HepG2 (cell line): ENCODE data around the gene SLCO2B1. TPM values are rescaled to one million over a fixed set of nuclear protein-coding genes. Genes with fewer than 3 reads are reported as not detected.

Experiments used
- ATAC-seq: fragments of 200-7000 bp; cut with Tn5 transposase; 3 replicates; pipeline ENCODE4 v1.9.1; 2020; ENCODE audit warnings: mild to moderate bottlenecking, moderate library complexity
- BruUV-seq: library from RNA; stranded (reverse); fragments of 400-500 nt; replicated peaks from 2 replicates; lab custom pipeline; 2021; lab: Mats Ljungman, UMichigan
- CTCF ChIA-PET: fragments of 300-600 bp; formaldehyde crosslinking; extraction: SDS; loops from one replicate; lab custom pipeline; 2021; ENCODE audit warnings: low total read pairs, inconsistent platforms, low intra/inter-chr PET ratio; lab: Yijun Ruan, JAX
- POLR2A ChIA-PET: fragments of 350-600 bp; sonication (Branson Sonifier 250); formaldehyde crosslinking; loops from one replicate; lab custom pipeline; 2020; ENCODE audit warnings: antibody characterized with exemption, inconsistent platforms; lab: Yijun Ruan, JAX
- DNase-seq: peaks from one replicate; pipeline ENCODE4 v3.0.0-alpha.2; 2015; ENCODE audit warnings: low spot score
- FAIRE-seq: peaks from 3 replicates; lab custom pipeline; 2011; peaks lifted over from hg19 to GRCh38; lab: Jason Lieb, UNC
- H2AFZ ChIP-seq: one replicate; pipeline ENCODE4 v1.6.1; 2011; ENCODE audit warnings: low read length, inconsistent platforms
- H3K27ac ChIP-seq: fragments of 300-600 bp; 3 replicates; pipeline ENCODE4 v1.8.0; 2011; ENCODE audit warnings: mixed run types, mild to moderate bottlenecking, mixed read lengths, low read length, inconsistent platforms; ENCODE audit not compliant: insufficient read depth; ENCODE audit errors: extremely low read length
- H3K27me3 ChIP-seq, 2 experiments: fragments of 200-600 bp in 1 of 2; 2 replicates in 1 of 2; 3 replicates in 1 of 2; pipeline versions ENCODE4 v1.6.0 to v1.8.0; 2011; ENCODE audit warnings: low read length in 2 of 2, mild to moderate bottlenecking in 2 of 2, moderate library complexity in 2 of 2, inconsistent platforms in 1 of 2; ENCODE audit not compliant: insufficient read depth in 2 of 2, control insufficient read depth in 1 of 2
- H3K36me3 ChIP-seq, 2 experiments: fragments of 200-600 bp in 1 of 2; replicated peaks in 1 of 2; 2 replicates in 1 of 2; 3 replicates in 1 of 2; pipeline versions ENCODE4 v1.5.1 to v1.8.0; 2011; ENCODE audit warnings: low read length in 2 of 2, inconsistent platforms in 1 of 2; ENCODE audit not compliant: insufficient read depth in 2 of 2, control insufficient read depth in 1 of 2
- H3K4me1 ChIP-seq: 2 replicates; pipeline ENCODE4 v1.5.1; 2012; ENCODE audit warnings: low read length, inconsistent platforms; ENCODE audit not compliant: insufficient read depth
- H3K4me2 ChIP-seq: 2 replicates; pipeline ENCODE4 v1.6.0; 2011; ENCODE audit warnings: low read depth, low read length, inconsistent platforms
- H3K4me3 ChIP-seq, 3 experiments: fragments of 200-600 bp in 1 of 3; sonication (generic), shearing (Covaris generic) in 1 of 3; replicated peaks in 1 of 3; 2 replicates each; pipeline ENCODE4 v1.5.1; 2011 to 2016; ENCODE audit warnings: low read length in 3 of 3, inconsistent platforms in 2 of 3, low read depth in 2 of 3, mild to moderate bottlenecking in 2 of 3, control low read depth in 1 of 3, mixed read lengths in 1 of 3; ENCODE audit not compliant: insufficient read depth in 1 of 3
- H3K79me2 ChIP-seq: one replicate; pipeline ENCODE4 v1.6.1; 2011; ENCODE audit warnings: low read length, inconsistent platforms; ENCODE audit not compliant: insufficient read depth
- H3K9ac ChIP-seq: 2 replicates; pipeline ENCODE4 v1.6.0; 2011; ENCODE audit warnings: mild to moderate bottlenecking, low read depth, low read length, inconsistent platforms; ENCODE audit not compliant: insufficient read depth
- H3K9me3 ChIP-seq: 2 replicates; pipeline ENCODE4 v1.5.1; 2012; ENCODE audit warnings: mild to moderate bottlenecking, low read length
- H4K20me1 ChIP-seq: 2 replicates; pipeline ENCODE4 v1.6.0; 2011; ENCODE audit warnings: inconsistent platforms, mild to moderate bottlenecking, low read length, moderate library complexity; ENCODE audit not compliant: insufficient read depth
- GZF1 ChIP-seq: sonication (generic); formaldehyde crosslinking; IDR thresholded peaks from 2 replicates; pipeline ENCODE4 v1.5.1; 2020; ENCODE audit warnings: mild to moderate bottlenecking, missing genetic modification reagents
- HDAC1 ChIP-seq: sonication (generic); formaldehyde crosslinking; IDR thresholded peaks from 2 replicates; pipeline ENCODE4 v1.5.1; 2020; ENCODE audit warnings: mild to moderate bottlenecking, missing genetic modification reagents
- KDM5B ChIP-seq: sonication (generic); formaldehyde crosslinking; IDR thresholded peaks from 2 replicates; pipeline ENCODE4 v1.4.0; 2020; ENCODE audit warnings: missing genetic modification reagents, mild to moderate bottlenecking, borderline replicate concordance
- MXD3 ChIP-seq: IDR thresholded peaks from 2 replicates; pipeline ENCODE4 v1.6.1; 2016; ENCODE audit warnings: mild to moderate bottlenecking, missing biosample characterization, missing genetic modification reagents
- NFE2L2 ChIP-seq: fragments of 150-350 bp; IDR thresholded peaks from 2 replicates; pipeline ENCODE4 v1.6.1; 2014; ENCODE audit warnings: low read length
- PRMT3 ChIP-seq: sonication (generic); formaldehyde crosslinking; IDR thresholded peaks from 2 replicates; pipeline ENCODE4 v1.8.1; 2022; ENCODE audit warnings: low read depth, mild to moderate bottlenecking, moderate library complexity, missing genetic modification reagents, borderline replicate concordance
- TBP ChIP-seq: sonication (generic); formaldehyde crosslinking; IDR thresholded peaks from 2 replicates; pipeline ENCODE4 v1.5.0; 2020; ENCODE audit warnings: missing genetic modification reagents
- XRCC5 ChIP-seq: fragments of 200-400 bp; formaldehyde crosslinking; optimal IDR thresholded peaks from 2 replicates; pipeline ENCODE3; 2017; ENCODE audit warnings: mild to moderate bottlenecking, low read length
- ZNF30 ChIP-seq: sonication (generic); formaldehyde crosslinking; IDR thresholded peaks from 2 replicates; pipeline ENCODE4 v1.5.0; 2020; ENCODE audit warnings: mild to moderate bottlenecking, missing genetic modification reagents
- WGBS: methylation state at CpG from one replicate; pipeline ENCODE4 v1.1.6; 2017; ENCODE audit warnings: low lambda C conversion rate; 5-methylcytosine and 5-hydroxymethylcytosine counted together
- in situ Hi-C: cut with HindIII; loops from 2 replicates; pipeline ENCODE4 v1.10.0; 2017; ENCODE audit warnings: low pct_unique_long_range_greater_than_20kb; ENCODE audit not compliant: extremely low pct_ligation_motif_present
- intact Hi-C: fragments of 100-400 bp; cut with micrococcal nuclease; formaldehyde crosslinking; loops from one replicate; pipeline ENCODE4 v1.10.0; 2022; ENCODE audit not compliant: unreplicated experiment
- polyA plus RNA-seq, 8 experiments: library from polyadenylated mRNA; depleted of rRNA in 3 of 8; stranded (reverse) in 7 of 8; unstranded in 1 of 8; fragments of >200 nt; fragmentation: Illumina TruSeq in 4 of 8; extraction: Trizol in 4 of 8; gene quantifications; 2 replicates each; pipeline versions ENCODE4 v1.2.1 to v1.2.3, GENCODE V29; 2011 to 2016; ENCODE audit warnings: low read depth in 4 of 8, missing spikeins in 1 of 8, mixed read lengths in 1 of 8; ENCODE audit not compliant: insufficient read depth in 1 of 8
- total RNA-seq, 5 experiments: library from RNA; depleted of rRNA; stranded (reverse); fragments of >200 nt; fragmentation: Illumina TruSeq; extraction: Trizol; gene quantifications; 2 replicates each; pipeline ENCODE4 v1.2.3, GENCODE V29; 2016; ENCODE audit warnings: low read depth in 1 of 5

Gene SLCO2B1
- total and polyA plus RNA-seq, 2 of the 13 experiments (the other 11 are each of a cell fraction or from before 2014, with no cell fraction given), result 15.3 to 19.8 TPM

GRCh38 chr11:75189108-75189507 is 38.2 kb downstream of the SLCO2B1 start:
- H3K4me2 ChIP-seq, result no peak overlapping the region
- H2AFZ ChIP-seq, result no peak overlapping the region
- no peaks in the 10 kb centered on the region for H3K79me2 ChIP-seq
- no peaks in the 10 kb centered on the region for H4K20me1 ChIP-seq
- peaks cover 5 to 14% of the 10 kb centered on the region in 2 experiments; a peak in 2 of 5 replicates for H3K36me3 ChIP-seq
- H3K4me1 ChIP-seq, result peaks cover 35% of the 10 kb centered on the region
- intact Hi-C loops, result no loop called here
- H3K4me3 ChIP-seq, result no peak overlapping the region
- in situ Hi-C loops, result no loop called here
- H3K9ac ChIP-seq, result no peak overlapping the region
- no TSS peak for BruUV-seq
- DNase-seq (no peak), ATAC-seq (no peak), FAIRE-seq (no peak)
- no peak for TF ChIP-seq XRCC5
- TF ChIP-seq NFE2L2, result no peak
- TF ChIP-seq HDAC1, result no peak
- TF ChIP-seq MXD3 (CRISPR knock-in tag), result no peak
- TF ChIP-seq PRMT3 (CRISPR knock-in tag), result no peak
- TF ChIP-seq GZF1 (CRISPR knock-in tag), result no peak
- no peak for TF ChIP-seq ZNF30 (CRISPR knock-in tag)
- no peak for TF ChIP-seq KDM5B (CRISPR knock-in tag)
- H3K9me3 ChIP-seq, result no peaks in the 10 kb centered on the region
- H3K27me3 ChIP-seq, result no peaks in the 10 kb centered on the region
- ChIA-PET CTCF (no interaction called here), POLR2A (interaction anchor here (2.8 kb wide), 1 partner anchor 21 kb away, joined by 9 read pairs; no protein-coding TSS in a partner anchor)
- H3K27ac ChIP-seq, result no peak overlapping the region
- WGBS, result 100% methylated on average over 5 of the region's 5 CpGs

GRCh38 chr11:75189911-75190310 is 39.0 kb downstream of the SLCO2B1 start:
- no peaks in the 10 kb centered on the region for H3K9me3 ChIP-seq
- peaks cover 26% of the 10 kb centered on the region for H3K4me1 ChIP-seq
- POLR2A ChIA-PET, result interaction anchor here (0.8 to 2.8 kb wide), 3 partner anchors 19 to 30 kb away, joined by 3 to 9 read pairs (median 3); no protein-coding TSS in a partner anchor
- TF ChIP-seq TBP (CRISPR knock-in tag), result no peak
- TF ChIP-seq, all 625 proteins: peak for 0
- whole genome bisulfite sequencing, result 100% methylated on average over 8 of the region's 8 CpGs
- H2AFZ ChIP-seq, result no peak overlapping the region
- DNase-seq, result no peak
- H3K4me3 ChIP-seq, result no peak overlapping the region
- peaks cover 6 to 11% of the 10 kb centered on the region in 2 experiments; a peak in 2 of 5 replicates for H3K36me3 ChIP-seq
- CTCF ChIA-PET, result no interaction called here
- ATAC-seq, result no peak
- no peak overlapping the region for H3K4me2 ChIP-seq
- no peak overlapping the region for H3K27ac ChIP-seq
- in situ Hi-C loops (no loop called here), intact Hi-C loops (loop anchor here (5.0 kb wide), 1 partner anchor 1502 kb away; no protein-coding TSS in a partner anchor)
- no TSS peak for BruUV-seq
- no peaks in the 10 kb centered on the region for H3K79me2 ChIP-seq
- no peak overlapping the region for H3K9ac ChIP-seq
- no peak for FAIRE-seq
- H4K20me1 ChIP-seq, result no peaks in the 10 kb centered on the region
- H3K27me3 ChIP-seq, result no peaks in the 10 kb centered on the region
